Vagina (tissue), 2 donors: Measurements from ENCODE around the gene HDHD3.

Experiments used
- POLR2AphosphoS5 ChIP-seq, 2 donors: sonication (generic); formaldehyde crosslinking; IDR thresholded peaks; one replicate each; pipeline ENCODE4 v1.9.0; 2017; ENCODE audit warnings: antibody characterized with exemption in 2 of 2, mild to moderate bottlenecking in 2 of 2, low read depth in 1 of 2; ENCODE audit not compliant: insufficient read depth in 1 of 2
- TF ChIP-seq, protein P1 (sequence below), 3 experiments: fragments of 450-650 bp in 2 of 3; fragments of 200-600 bp in 1 of 3; sonication (generic) in 1 of 3; IDR thresholded peaks; one replicate each; pipeline ENCODE4 v1.5.1; 2017 to 2019; ENCODE audit warnings: antibody characterized with exemption in 3 of 3, mild to moderate bottlenecking in 2 of 3, moderate library complexity in 2 of 3

DNA sequence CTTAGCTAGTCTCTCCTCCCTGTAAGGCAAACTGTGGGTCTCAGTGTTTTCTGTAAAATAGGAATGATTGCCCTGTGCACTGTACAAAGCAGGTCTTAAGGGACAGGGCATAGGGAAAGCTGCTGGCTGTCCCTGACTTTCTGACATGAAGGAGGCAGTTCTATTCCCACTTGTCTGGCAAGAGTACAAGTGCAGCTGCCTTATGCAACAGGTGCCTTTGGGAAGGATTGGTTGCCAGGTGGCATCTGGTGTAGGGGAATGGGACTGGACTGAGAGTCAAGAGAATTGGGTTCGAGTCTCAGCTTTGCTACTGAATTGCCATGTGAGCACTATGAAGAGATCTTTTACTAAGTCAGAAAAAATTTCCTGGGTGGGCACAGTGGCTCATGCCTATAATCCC is 17.4 kb downstream of the HDHD3 start:
- TF ChIP-seq, protein P1, sequence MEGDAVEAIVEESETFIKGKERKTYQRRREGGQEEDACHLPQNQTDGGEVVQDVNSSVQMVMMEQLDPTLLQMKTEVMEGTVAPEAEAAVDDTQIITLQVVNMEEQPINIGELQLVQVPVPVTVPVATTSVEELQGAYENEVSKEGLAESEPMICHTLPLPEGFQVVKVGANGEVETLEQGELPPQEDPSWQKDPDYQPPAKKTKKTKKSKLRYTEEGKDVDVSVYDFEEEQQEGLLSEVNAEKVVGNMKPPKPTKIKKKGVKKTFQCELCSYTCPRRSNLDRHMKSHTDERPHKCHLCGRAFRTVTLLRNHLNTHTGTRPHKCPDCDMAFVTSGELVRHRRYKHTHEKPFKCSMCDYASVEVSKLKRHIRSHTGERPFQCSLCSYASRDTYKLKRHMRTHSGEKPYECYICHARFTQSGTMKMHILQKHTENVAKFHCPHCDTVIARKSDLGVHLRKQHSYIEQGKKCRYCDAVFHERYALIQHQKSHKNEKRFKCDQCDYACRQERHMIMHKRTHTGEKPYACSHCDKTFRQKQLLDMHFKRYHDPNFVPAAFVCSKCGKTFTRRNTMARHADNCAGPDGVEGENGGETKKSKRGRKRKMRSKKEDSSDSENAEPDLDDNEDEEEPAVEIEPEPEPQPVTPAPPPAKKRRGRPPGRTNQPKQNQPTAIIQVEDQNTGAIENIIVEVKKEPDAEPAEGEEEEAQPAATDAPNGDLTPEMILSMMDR (IDR thresholded peaks at IDR 0.05) = no peak
- TF ChIP-seq POLR2AphosphoS5 (IDR thresholded peaks at IDR 0.05; ENCODE audit: insufficient read depth in 1 of 2, low read depth in 1 of 2) = no peak
